OCI-LY1 (cell line): ENCODE results near the gene CEP164.

Experiments
- EZH2 ChIP-seq: fragments of 200-600 bp; sonication (generic), shearing (Covaris generic); IDR thresholded peaks from 2 replicates; pipeline ENCODE4 v1.8.0; 2017; ENCODE audit warnings: borderline replicate concordance, mixed run types, mild to moderate bottlenecking, antibody characterized with exemption, low read length, moderate library complexity, mixed read lengths
- TF ChIP-seq, protein P1 (sequence below): fragments of 200-600 bp; sonication (generic), shearing (Covaris generic); IDR thresholded peaks from 2 replicates; pipeline ENCODE4 v1.5.1; 2017; ENCODE audit warnings: mild to moderate bottlenecking, antibody characterized with exemption, low read length, moderate library complexity, mixed read lengths

DNA sequence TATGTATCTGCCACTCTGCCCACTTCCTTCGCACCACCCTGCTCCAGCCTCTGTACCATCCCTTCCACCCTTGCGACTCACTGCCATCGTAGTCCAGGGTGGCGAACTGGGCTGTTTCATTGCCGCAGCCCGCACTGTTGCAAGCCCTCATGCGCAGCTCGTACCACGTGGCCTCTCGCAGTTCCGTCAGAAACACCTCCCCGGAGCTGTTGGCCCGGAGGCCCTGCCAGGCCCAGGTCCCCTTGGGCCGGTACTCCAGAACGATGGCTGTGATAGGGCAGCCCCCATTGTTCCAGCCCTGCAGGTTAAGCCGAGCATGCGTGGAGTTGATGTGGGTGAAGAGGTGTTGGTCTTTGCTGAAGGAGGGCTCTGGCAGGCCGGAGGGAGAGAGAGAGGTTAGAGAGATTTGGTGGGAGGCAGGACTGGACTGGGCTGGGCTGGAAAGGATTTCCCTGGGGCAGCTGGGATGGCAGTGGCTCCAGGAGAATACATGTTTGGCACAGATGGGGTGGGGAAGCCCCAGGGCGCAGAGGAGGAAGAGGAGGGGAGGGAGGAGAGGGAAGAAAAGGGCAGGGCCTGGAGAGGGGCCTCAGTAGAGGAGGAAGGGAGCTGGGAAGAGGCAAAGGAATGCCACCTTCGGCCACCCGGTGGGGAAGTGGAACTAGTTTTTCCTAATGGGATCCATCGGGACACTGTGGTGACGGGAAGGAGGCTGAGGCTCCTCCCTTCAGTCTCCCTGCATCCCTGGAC lies 109.6 kb downstream of the CEP164 start:
- TF ChIP-seq, protein P1, sequence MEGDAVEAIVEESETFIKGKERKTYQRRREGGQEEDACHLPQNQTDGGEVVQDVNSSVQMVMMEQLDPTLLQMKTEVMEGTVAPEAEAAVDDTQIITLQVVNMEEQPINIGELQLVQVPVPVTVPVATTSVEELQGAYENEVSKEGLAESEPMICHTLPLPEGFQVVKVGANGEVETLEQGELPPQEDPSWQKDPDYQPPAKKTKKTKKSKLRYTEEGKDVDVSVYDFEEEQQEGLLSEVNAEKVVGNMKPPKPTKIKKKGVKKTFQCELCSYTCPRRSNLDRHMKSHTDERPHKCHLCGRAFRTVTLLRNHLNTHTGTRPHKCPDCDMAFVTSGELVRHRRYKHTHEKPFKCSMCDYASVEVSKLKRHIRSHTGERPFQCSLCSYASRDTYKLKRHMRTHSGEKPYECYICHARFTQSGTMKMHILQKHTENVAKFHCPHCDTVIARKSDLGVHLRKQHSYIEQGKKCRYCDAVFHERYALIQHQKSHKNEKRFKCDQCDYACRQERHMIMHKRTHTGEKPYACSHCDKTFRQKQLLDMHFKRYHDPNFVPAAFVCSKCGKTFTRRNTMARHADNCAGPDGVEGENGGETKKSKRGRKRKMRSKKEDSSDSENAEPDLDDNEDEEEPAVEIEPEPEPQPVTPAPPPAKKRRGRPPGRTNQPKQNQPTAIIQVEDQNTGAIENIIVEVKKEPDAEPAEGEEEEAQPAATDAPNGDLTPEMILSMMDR: no peak
- no peak for TF ChIP-seq EZH2
